Measurements from ENCODE around the gene AUTS2. TPM values are rescaled to one million over a fixed set of nuclear protein-coding genes. Genes with fewer than 3 reads are reported as not detected.

Gene AUTS2
- polyA plus RNA-seq, 3 donors = 3.1 to 8.3 (median 7.9) TPM

GRCh38 chr7:69696054-69696591 lies 97.8 kb downstream of the AUTS2 start:
- no peak overlapping the region for H3K27ac ChIP-seq (ENCODE audit: low read depth, low read length)
- 51 to 85% (median 51%) methylated on average over 7 of the region's 7 CpGs for WGBS, 3 donors

- 71 to 76% (median 75%) methylated on average over 5 of the region's 5 CpGs for WGBS, 3 donors
- H3K27ac ChIP-seq (ENCODE audit: low read depth, low read length) = no peak overlapping the region
Observed at GRCh38 chr7:69696686-69697685, 98.7 kb downstream of the AUTS2 start.

- H3K27ac ChIP-seq (ENCODE audit: low read depth, low read length) = no peak overlapping the region
- WGBS, 3 donors = 47 to 89% (median 88%) methylated on average over 5 of the region's 5 CpGs
Observed at GRCh38 chr7:69698109-69698825, 100.0 kb downstream of the AUTS2 start.

DNA sequence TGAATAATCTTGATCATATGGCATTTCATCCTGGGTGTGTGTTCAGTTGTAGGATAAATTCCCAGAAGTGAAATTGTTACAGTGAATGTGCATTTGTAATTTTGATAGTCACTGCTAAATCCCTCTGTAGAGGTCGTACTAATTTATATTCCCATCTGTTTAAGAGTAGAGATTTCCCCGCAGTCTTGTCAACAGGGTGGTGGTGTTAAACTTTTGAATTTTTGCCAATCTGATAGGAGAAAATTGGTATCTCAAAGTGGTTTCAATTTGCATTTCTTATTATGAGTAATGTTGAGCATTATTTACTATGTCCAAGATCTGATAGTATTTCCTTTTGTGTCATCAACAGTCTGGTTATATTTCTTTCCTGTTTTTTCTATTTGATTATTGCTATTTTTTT lies 101.7 kb downstream of the AUTS2 start:
- 74 to 78% (median 77%) methylated on average over 2 of the region's 2 CpGs for WGBS, 3 donors
- no peak overlapping the region for H3K27ac ChIP-seq (ENCODE audit: low read depth, low read length)

DNA sequence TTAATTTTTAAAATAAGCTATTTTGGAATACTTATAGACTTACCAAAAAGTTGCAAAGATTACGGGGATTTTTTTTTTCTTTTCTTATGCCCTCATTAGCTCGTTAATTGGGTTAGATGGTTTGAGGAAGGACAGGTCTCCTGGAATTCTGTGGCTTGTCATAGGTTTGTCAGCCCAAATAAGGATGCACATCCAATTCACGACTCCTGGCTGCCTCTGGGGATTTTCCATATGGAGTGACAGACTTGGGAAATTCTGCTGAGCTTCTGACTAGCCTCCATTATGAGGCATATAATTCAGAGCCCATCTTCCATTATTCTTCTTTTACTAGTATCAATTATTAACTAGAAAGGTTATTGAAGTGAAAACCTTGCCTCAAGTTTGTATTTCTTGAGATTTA lies 102.1 kb downstream of the AUTS2 start:
- no peak overlapping the region for H3K27ac ChIP-seq (ENCODE audit: low read depth, low read length)
- WGBS, 3 donors = 84 to 95% (median 85%) methylated on average over 3 of the region's 3 CpGs

- no peak overlapping the region for H3K27ac ChIP-seq (ENCODE audit: low read depth, low read length)
- WGBS, 3 donors = 92 to 93% (median 92%) methylated on average over 5 of the region's 5 CpGs
Observed at GRCh38 chr7:69701288-69701687, 103.0 kb downstream of the AUTS2 start.

- H3K27ac ChIP-seq (ENCODE audit: low read depth, low read length) = no peak overlapping the region
- WGBS, 3 donors = 96 to 100% (median 96%) methylated on average over 1 of the region's 1 CpG
Observed at GRCh38 chr7:69702357-69702756, 104.1 kb downstream of the AUTS2 start.

GRCh38 chr7:69703099-69703498 lies 104.8 kb downstream of the AUTS2 start:
- no peak overlapping the region for H3K27ac ChIP-seq (ENCODE audit: low read depth, low read length)
- 27 to 42% (median 34%) methylated on average over 2 of the region's 2 CpGs for WGBS, 3 donors

DNA sequence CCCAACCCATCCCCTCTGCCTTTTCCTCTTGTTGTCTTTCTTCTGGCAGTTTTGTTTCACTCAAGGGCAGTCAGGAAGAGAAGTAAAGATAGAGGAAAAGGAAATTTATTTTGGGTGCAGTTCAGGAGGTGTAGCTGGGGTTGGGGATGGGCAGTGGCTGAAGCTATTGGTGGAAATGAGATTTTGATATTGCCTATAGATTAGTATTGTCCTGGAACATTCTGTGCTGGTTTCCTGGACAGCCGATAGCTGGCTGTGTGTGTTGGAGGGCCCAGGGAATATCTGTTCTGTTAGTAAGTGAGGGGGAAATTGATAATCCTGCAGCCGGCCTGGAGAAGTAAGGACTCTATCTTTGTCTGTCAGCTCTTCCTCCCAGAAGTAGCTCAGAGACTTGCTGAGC lies 107.8 kb downstream of the AUTS2 start:
- H3K27ac ChIP-seq (ENCODE audit: low read depth, low read length) = no peak overlapping the region
- WGBS, 3 donors = 68 to 78% (median 74%) methylated on average over 2 of the region's 2 CpGs

DNA sequence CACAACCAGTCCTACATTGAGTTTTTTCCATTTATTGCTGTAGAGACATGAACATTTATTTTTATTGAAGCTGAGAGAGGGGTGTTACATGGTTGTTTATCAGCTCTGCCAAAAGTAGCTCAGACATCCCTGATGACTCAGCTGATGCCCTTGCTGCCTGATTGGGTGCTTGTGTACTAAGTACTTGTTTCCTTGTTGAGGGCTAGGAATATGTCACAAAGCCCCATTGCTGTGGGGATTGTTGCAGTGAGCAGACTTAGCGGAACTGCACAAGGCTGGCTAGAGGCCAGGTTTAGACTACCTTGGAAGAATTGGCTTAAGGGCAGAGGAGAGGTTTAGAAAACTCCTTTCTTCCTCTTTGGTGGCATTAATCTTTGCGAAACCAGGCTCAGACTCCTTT lies 110.6 kb downstream of the AUTS2 start:
- H3K27ac ChIP-seq (ENCODE audit: low read depth, low read length) = no peak overlapping the region
- WGBS, 3 donors = 48 to 85% (median 64%) methylated on average over 2 of the region's 2 CpGs

DNA sequence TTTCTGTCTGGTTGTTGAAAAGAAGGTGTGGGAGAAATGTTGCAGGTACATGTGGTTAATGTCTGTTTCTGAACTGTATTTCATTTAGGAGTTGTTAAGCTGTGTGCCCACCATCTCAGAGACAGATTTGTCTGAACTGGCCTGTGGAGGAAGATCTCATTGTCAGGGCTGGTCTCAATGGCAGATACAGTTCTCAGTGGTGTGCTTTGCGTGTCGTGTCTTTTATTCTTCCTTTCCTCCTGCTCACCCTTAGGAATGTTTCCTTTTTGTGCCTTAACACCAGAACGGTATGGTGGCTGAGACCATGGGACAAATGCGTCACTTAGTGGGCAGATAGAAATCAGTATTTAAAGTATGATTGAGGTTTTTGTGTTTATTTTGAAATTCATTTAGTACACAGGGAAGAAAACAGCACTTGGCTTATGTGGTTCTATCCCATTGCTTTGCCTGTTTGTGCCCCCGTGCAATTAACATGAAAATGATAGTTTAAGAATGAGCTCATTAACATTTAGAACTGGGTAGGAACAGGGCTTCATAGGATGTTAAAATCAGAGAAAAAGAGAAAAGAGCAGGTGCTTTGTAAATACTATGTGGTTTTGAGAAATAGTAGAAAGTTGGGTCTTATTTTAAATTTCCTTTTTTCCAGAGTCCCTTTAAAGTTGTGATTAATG lies 112.6 kb downstream of the AUTS2 start:
- no peak overlapping the region for H3K27ac ChIP-seq (ENCODE audit: low read depth, low read length)
- WGBS, 3 donors = 94 to 97% (median 95%) methylated on average over 5 of the region's 5 CpGs

GRCh38 chr7:69714886-69715576 lies 116.8 kb downstream of the AUTS2 start:
- 81 to 96% (median 90%) methylated on average over 2 of the region's 2 CpGs for WGBS, 3 donors
- H3K27ac ChIP-seq (ENCODE audit: low read depth, low read length) = no peak overlapping the region

DNA sequence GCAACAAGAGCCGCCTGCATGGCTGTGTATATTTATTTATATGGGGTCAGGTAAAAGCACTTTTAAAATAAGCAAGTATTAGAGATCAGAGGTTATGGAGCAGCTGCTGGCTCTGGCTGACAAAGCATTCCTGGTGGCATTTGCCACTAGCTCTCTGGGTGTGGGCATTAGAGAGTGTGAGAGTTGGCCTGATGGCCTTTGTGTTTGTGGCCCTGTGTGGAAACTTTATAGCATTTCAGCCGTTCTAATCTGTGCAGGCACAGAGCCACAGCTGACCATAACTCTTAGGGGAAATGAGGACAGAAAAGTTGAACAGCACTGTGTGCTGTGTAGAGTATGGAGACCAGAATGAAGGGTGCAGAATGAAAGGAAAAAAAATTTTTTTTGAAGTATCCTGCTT lies 118.9 kb downstream of the AUTS2 start:
- WGBS, 3 donors = 56 to 68% (median 64%) methylated on average over 2 of the region's 2 CpGs
- H3K27ac ChIP-seq (ENCODE audit: low read depth, low read length) = no peak overlapping the region

GRCh38 chr7:69719717-69720116 lies 121.4 kb downstream of the AUTS2 start:
- no peak overlapping the region for H3K27ac ChIP-seq (ENCODE audit: low read depth, low read length)

GRCh38 chr7:69722843-69723242 lies 124.6 kb downstream of the AUTS2 start:
- H3K27ac ChIP-seq (ENCODE audit: low read depth, low read length) = no peak overlapping the region
- WGBS, 3 donors = 76 to 93% (median 86%) methylated on average over 4 of the region's 4 CpGs

GRCh38 chr7:69723663-69724062 lies 125.4 kb downstream of the AUTS2 start:
- WGBS, 3 donors = 85 to 95% (median 90%) methylated on average over 1 of the region's 1 CpG
- no peak overlapping the region for H3K27ac ChIP-seq (ENCODE audit: low read depth, low read length)

GRCh38 chr7:69728304-69728703 lies 130.0 kb downstream of the AUTS2 start:
- WGBS, 3 donors = 74 to 86% (median 78%) methylated on average over 3 of the region's 3 CpGs
- H3K27ac ChIP-seq (ENCODE audit: low read depth, low read length) = no peak overlapping the region

DNA sequence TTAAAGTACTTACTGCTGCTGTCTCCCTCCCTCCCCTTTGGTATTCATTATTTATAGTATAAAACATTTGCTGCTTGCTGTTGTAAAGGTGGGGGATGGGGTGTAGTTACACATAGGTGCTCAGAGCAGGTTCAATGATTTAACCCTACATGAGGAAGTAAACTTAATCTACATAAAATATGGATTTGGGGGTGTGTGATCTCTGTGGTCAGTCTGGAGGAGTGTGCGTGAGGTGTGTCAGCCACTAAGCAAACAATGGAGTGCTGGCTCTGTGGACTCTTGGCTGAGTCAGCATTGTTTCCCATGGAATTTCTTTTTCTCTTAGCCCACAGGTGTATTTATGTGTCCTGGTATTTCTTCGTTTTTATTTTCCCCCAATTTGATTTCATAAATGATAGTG lies 133.9 kb downstream of the AUTS2 start:
- 33 to 92% (median 90%) methylated on average over 2 of the region's 2 CpGs for WGBS, 3 donors
- no peak overlapping the region for H3K27ac ChIP-seq (ENCODE audit: low read depth, low read length)
